Hematopoietic multipotent progenitor cell treated with erythropoietin and hydrocortisone succinate and interleukin-3 and kit ligand, for 15 days (in vitro differentiated cells): Measurements from ENCODE around the gene PLD1.

ENCODE experiments used
- DNase-seq: peaks from one replicate; pipeline ENCODE4 v3.0.0-alpha.2; 2015; ENCODE audit warnings: low spot score

PLD1 gene

GRCh38 chr3:171836855-171837254 lies 26.6 kb upstream of the PLD1 start:
- no peak for DNase-seq

GRCh38 chr3:171835613-171836012 lies 25.3 kb upstream of the PLD1 start:
- DNase-seq, result no peak

- no peak for DNase-seq
Measured at GRCh38 chr3:171835116-171835515, 24.8 kb upstream of the PLD1 start.

- DNase-seq, result no peak
Measured at GRCh38 chr3:171834461-171834801, 24.1 kb upstream of the PLD1 start.

GRCh38 chr3:171833789-171834460 lies 23.6 kb upstream of the PLD1 start:
- peak; percentile 15 for DNase-seq

- DNase-seq, result no peak
Measured at GRCh38 chr3:171832989-171833388, 22.7 kb upstream of the PLD1 start.

- no peak for DNase-seq
Measured at GRCh38 chr3:171831936-171832335, 21.7 kb upstream of the PLD1 start.

- no peak for DNase-seq
Measured at GRCh38 chr3:171830518-171830875, 20.2 kb upstream of the PLD1 start.

- DNase-seq, result no peak
Measured at GRCh38 chr3:171829841-171830517, 19.7 kb upstream of the PLD1 start.

- no peak for DNase-seq
Measured at GRCh38 chr3:171828902-171829770, 18.9 kb upstream of the PLD1 start.

GRCh38 chr3:171827836-171828458 lies 17.7 kb upstream of the PLD1 start:
- DNase-seq, result no peak

GRCh38 chr3:171827385-171827784 lies 17.1 kb upstream of the PLD1 start:
- DNase-seq, result no peak

GRCh38 chr3:171825222-171825828 lies 15.0 kb upstream of the PLD1 start:
- no peak for DNase-seq

GRCh38 chr3:171824824-171825221 lies 14.5 kb upstream of the PLD1 start:
- DNase-seq, result no peak

- no peak for DNase-seq
Measured at GRCh38 chr3:171824116-171824515, 13.8 kb upstream of the PLD1 start.

GRCh38 chr3:171822431-171823106 lies 12.3 kb upstream of the PLD1 start:
- DNase-seq, result no peak

GRCh38 chr3:171821778-171822358 lies 11.6 kb upstream of the PLD1 start:
- no peak for DNase-seq

GRCh38 chr3:171821044-171821443 lies 10.8 kb upstream of the PLD1 start:
- no peak for DNase-seq

- DNase-seq, result no peak
Measured at GRCh38 chr3:171817074-171817800, 7.0 kb upstream of the PLD1 start.

GRCh38 chr3:171815973-171816595 lies 5.8 kb upstream of the PLD1 start:
- DNase-seq, result no peak
